Adrenal gland (tissue), 5 donors: ENCODE measurements around the gene COL15A1.

ENCODE experiments used
- CTCF ChIP-seq, 6 experiments: fragments of 450-650 bp in 4 of 6; fragments of 200-600 bp in 2 of 6; sonication (generic) in 1 of 6; IDR thresholded peaks; 1 replicate in 5 of 6; 2 replicates in 1 of 6; pipeline versions ENCODE4 v1.5.1 to v1.8.0; 2016 to 2021; ENCODE audit warnings: antibody characterized with exemption in 6 of 6, mild to moderate bottlenecking in 2 of 6, moderate library complexity in 1 of 6
- POLR2A ChIP-seq, 2 donors: fragments of 450-650 bp; IDR thresholded peaks; one replicate each; pipeline ENCODE4 v1.6.1; 2017; ENCODE audit warnings: antibody characterized with exemption in 2 of 2, mild to moderate bottlenecking in 2 of 2, moderate library complexity in 1 of 2
- donor health status: DM: no; HTN: no; CAD: no.

GRCh38 chr9:99108131-99108530 lies 164.4 kb downstream of the COL15A1 start:
- no peak for TF ChIP-seq CTCF (IDR thresholded peaks at IDR 0.05)
- TF ChIP-seq POLR2A (IDR thresholded peaks at IDR 0.05): no peak
